ENCODE results near the gene MYBPC3. TPM values are rescaled to one million over a fixed set of nuclear protein-coding genes. Genes with fewer than 3 reads are reported as not detected.

Gene MYBPC3
- not detected in 2 replicates for total RNA-seq
- polyA plus RNA-seq = not detected in 2 replicates
- polyA plus RNA-seq (2012) = not detected in 2 replicates
- polyA minus RNA-seq (ENCODE audit: low replicate concordance) = not detected in 2 replicates

DNA sequence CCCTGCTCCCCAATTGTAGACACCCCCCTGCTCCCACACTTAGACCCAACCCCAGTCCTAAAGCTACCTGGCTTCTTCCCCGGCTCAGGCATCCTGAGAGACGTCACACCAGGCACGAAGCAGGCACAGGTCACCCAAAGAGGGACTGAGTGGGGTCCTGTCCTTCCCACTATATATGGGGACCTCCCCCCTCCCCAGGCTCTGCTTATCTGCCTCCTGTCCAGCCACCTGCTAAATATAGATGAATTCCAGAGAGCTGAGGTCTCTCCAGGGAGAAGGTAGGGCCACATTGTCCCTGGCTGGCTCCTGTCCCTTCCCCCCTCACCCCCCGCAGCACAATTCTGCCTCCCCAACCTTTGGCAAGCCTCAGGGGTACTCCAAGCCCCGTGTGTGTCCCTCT lies at the start of gene MYBPC3:
TSS of gene MYBPC3 (minus strand) at position 147 of the 400 bp plus-strand sequence. CDS start at position 92, 55 bp downstream.
- Histone ChIP-seq H4K20me1 (ENCODE audit: control insufficient read depth, extremely low read depth, insufficient read depth, low read length) (no peaks in the 10 kb centered on the region), H3K4me2 (ENCODE audit: extremely low read depth, insufficient read depth, low read length) (no peak within 1 kb of the TSS), H2AFZ (ENCODE audit: low read length) (no peak within 1 kb of the TSS), H3K9ac (ENCODE audit: insufficient read depth, low read length) (no peak within 1 kb of the TSS), H3K36me3 (ENCODE audit: control insufficient read depth, insufficient read depth, low read length) (no peaks in the 10 kb centered on the region), H3K27me3 (ENCODE audit: control insufficient read depth, insufficient read depth, low read length) (no peaks in the 10 kb centered on the region), H3K4me1 (ENCODE audit: control insufficient read depth, extremely low read depth, insufficient read depth, low read length) (no peaks in the 10 kb centered on the region), H3K27ac (ENCODE audit: insufficient read depth, low read length) (no peak within 1 kb of the TSS), H3K79me2 (ENCODE audit: control insufficient read depth, insufficient read depth, low read length) (no peaks in the 10 kb centered on the region), H3K4me3 (replicated peaks in 1 of 4; ENCODE audit: control extremely low read depth in 1 of 4, insufficient read depth in 1 of 4, low read depth in 3 of 4, low read length in 4 of 4) (no peak within 1 kb of the TSS), H3K9me3 (ENCODE audit: control insufficient read depth, insufficient read depth, low read depth, low read length) (no peaks in the 10 kb centered on the region)
- TF ChIP-seq EZH2 (IDR thresholded peaks at IDR 0.05; ENCODE audit: low read length, missing control alignments) = no peak
- TF ChIP-seq, protein P1, sequence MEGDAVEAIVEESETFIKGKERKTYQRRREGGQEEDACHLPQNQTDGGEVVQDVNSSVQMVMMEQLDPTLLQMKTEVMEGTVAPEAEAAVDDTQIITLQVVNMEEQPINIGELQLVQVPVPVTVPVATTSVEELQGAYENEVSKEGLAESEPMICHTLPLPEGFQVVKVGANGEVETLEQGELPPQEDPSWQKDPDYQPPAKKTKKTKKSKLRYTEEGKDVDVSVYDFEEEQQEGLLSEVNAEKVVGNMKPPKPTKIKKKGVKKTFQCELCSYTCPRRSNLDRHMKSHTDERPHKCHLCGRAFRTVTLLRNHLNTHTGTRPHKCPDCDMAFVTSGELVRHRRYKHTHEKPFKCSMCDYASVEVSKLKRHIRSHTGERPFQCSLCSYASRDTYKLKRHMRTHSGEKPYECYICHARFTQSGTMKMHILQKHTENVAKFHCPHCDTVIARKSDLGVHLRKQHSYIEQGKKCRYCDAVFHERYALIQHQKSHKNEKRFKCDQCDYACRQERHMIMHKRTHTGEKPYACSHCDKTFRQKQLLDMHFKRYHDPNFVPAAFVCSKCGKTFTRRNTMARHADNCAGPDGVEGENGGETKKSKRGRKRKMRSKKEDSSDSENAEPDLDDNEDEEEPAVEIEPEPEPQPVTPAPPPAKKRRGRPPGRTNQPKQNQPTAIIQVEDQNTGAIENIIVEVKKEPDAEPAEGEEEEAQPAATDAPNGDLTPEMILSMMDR (conservative IDR thresholded peaks at IDR 0.05 in 1 of 2, IDR thresholded peaks at IDR 0.05 in 1 of 2; ENCODE audit: low read depth in 1 of 2, low read length in 2 of 2) = no peak
- DNase-seq (ENCODE audit: low read depth in 2 of 2) = no peak

DNA sequence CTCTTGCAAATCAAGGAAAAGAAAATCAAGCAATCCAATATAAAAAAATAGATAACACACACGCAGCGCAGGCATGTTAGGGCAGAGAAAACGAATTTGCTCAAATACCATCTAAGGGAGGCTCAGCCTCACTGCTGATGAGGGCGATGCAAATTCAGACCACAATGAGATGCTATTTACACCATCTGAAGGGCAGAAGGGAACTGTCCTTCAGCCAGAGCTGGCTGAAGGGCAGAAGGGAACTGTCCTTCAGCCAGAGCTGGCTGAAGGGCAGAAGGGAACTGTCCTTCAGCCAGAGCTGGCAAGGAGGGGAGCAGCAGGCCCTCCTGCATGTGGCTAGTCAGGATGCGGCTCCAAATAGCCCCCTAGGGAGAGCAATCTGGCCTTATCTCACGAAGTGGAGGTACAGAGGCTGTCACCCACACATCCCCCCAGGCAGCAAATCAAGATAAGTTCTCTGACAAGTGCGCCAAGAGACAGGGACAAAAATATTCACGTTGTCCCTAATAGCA lies 48.3 kb upstream of the MYBPC3 start:
- Histone ChIP-seq H3K4me1 (ENCODE audit: control insufficient read depth, extremely low read depth, insufficient read depth, low read length) (peaks cover 3% of the 10 kb centered on the region), H3K36me3 (ENCODE audit: control insufficient read depth, insufficient read depth, low read length) (no peaks in the 10 kb centered on the region), H3K9me3 (ENCODE audit: control insufficient read depth, insufficient read depth, low read depth, low read length) (no peaks in the 10 kb centered on the region), H3K4me3 (replicated peaks in 1 of 4; ENCODE audit: control extremely low read depth in 1 of 4, insufficient read depth in 1 of 4, low read depth in 3 of 4, low read length in 4 of 4) (peak overlapping the region in 1 of 4 experiments; percentile 59), H3K9ac (ENCODE audit: insufficient read depth, low read length) (no peak overlapping the region), H3K4me2 (ENCODE audit: extremely low read depth, insufficient read depth, low read length) (peak overlapping the region; percentile 2), H3K27ac (ENCODE audit: insufficient read depth, low read length) (no peak overlapping the region), H4K20me1 (ENCODE audit: control insufficient read depth, extremely low read depth, insufficient read depth, low read length) (no peaks in the 10 kb centered on the region), H2AFZ (ENCODE audit: low read length) (no peak overlapping the region), H3K79me2 (ENCODE audit: control insufficient read depth, insufficient read depth, low read length) (no peaks in the 10 kb centered on the region), H3K27me3 (ENCODE audit: control insufficient read depth, insufficient read depth, low read length) (no peaks in the 10 kb centered on the region)
- DNase-seq (ENCODE audit: low read depth in 2 of 2) = no peak
- TF ChIP-seq EZH2 (IDR thresholded peaks at IDR 0.05; ENCODE audit: low read length, missing control alignments) = no peak
- TF ChIP-seq, protein P1 (conservative IDR thresholded peaks at IDR 0.05 in 1 of 2, IDR thresholded peaks at IDR 0.05 in 1 of 2; ENCODE audit: low read depth in 1 of 2, low read length in 2 of 2) = no peak

DNA sequence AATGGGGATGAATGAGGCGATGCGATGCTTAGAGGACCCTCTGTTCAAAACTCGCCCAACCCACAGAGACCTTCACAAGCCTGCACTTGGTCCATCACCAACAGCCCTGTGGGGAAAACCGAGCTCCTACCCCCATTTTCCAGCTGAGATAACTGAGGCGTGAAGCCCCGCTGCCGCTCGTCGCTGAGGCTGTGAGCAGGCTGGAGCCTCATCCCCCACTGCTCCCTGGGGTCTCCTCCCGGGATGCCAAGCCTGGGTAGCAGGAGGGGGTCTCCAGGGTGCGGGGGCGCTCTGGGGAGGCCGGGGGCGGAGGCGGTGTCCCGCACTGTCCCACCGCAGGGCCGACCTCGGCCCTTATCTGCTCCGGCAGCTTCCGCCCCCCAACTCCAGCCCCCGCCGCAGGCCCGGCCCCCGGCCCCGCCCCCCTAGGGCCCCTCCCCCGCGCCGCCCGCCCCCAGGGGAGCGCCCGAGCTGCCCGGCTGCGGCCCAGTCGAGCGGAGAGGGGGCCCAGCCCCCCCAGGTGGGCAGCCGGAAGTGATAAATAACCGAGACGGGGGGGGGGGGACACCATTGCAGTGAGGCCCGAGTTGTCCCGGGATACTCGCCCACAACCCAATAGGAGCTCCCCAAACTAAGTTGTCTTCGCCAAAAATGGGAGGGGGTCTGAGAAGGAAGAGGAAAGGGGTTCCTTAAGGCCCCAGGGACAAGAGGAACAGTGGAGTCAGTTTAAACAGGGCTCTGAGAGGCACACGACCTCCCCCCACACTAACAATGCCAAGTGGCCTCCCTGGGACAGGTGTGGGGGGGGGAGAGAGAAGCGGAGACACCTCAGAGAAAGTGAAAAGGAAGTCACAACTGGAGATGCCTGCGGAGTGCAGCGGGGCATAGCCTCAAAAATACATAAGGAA lies 47.6 kb upstream of the MYBPC3 start:
- no peak for TF ChIP-seq EZH2 (IDR thresholded peaks at IDR 0.05; ENCODE audit: low read length, missing control alignments)
- TF ChIP-seq, protein P1 (conservative IDR thresholded peaks at IDR 0.05 in 1 of 2, IDR thresholded peaks at IDR 0.05 in 1 of 2; ENCODE audit: low read depth in 1 of 2, low read length in 2 of 2) = no peak
- Histone ChIP-seq H3K27ac (ENCODE audit: insufficient read depth, low read length) (no peak overlapping the region), H3K36me3 (ENCODE audit: control insufficient read depth, insufficient read depth, low read length) (no peaks in the 10 kb centered on the region), H3K4me2 (ENCODE audit: extremely low read depth, insufficient read depth, low read length) (peak overlapping the region; percentile 79), H3K9me3 (ENCODE audit: control insufficient read depth, insufficient read depth, low read depth, low read length) (no peaks in the 10 kb centered on the region), H3K4me1 (ENCODE audit: control insufficient read depth, extremely low read depth, insufficient read depth, low read length) (peaks cover 3% of the 10 kb centered on the region), H2AFZ (ENCODE audit: low read length) (peak overlapping the region; percentile 24), H3K4me3 (replicated peaks in 1 of 4; ENCODE audit: control extremely low read depth in 1 of 4, insufficient read depth in 1 of 4, low read depth in 3 of 4, low read length in 4 of 4) (peak overlapping the region in 2 of 4 experiments; percentile 59 to 64), H3K79me2 (ENCODE audit: control insufficient read depth, insufficient read depth, low read length) (no peaks in the 10 kb centered on the region), H3K9ac (ENCODE audit: insufficient read depth, low read length) (no peak overlapping the region), H4K20me1 (ENCODE audit: control insufficient read depth, extremely low read depth, insufficient read depth, low read length) (no peaks in the 10 kb centered on the region), H3K27me3 (ENCODE audit: control insufficient read depth, insufficient read depth, low read length) (no peaks in the 10 kb centered on the region)
- DNase-seq (ENCODE audit: low read depth in 2 of 2) = no peak
